GM18505 (cell line): ENCODE data around the gene APOBEC3C.
A peak's percentile ranks its signal among the peaks of the same experiment; 100 is the strongest.
"Not testable (repeated sequence)": the region's sequence is repeated elsewhere in the genome, so short reads cannot be mapped to it uniquely, and the experiment has no call there.

Experiments
- ATAC-seq: cut with Tn5 transposase; IDR thresholded peaks from one replicate; pipeline ENCODE4 v1.9.1; 2021; ENCODE audit not compliant: unreplicated experiment
- POLR2A ChIP-seq: IDR thresholded peaks from 4 replicates; pipeline ENCODE4 v1.6.1; 2011; ENCODE audit warnings: borderline replicate concordance; ENCODE audit not compliant: insufficient read depth, insufficient read length; ENCODE audit errors: extremely low read depth

Gene APOBEC3C

DNA sequence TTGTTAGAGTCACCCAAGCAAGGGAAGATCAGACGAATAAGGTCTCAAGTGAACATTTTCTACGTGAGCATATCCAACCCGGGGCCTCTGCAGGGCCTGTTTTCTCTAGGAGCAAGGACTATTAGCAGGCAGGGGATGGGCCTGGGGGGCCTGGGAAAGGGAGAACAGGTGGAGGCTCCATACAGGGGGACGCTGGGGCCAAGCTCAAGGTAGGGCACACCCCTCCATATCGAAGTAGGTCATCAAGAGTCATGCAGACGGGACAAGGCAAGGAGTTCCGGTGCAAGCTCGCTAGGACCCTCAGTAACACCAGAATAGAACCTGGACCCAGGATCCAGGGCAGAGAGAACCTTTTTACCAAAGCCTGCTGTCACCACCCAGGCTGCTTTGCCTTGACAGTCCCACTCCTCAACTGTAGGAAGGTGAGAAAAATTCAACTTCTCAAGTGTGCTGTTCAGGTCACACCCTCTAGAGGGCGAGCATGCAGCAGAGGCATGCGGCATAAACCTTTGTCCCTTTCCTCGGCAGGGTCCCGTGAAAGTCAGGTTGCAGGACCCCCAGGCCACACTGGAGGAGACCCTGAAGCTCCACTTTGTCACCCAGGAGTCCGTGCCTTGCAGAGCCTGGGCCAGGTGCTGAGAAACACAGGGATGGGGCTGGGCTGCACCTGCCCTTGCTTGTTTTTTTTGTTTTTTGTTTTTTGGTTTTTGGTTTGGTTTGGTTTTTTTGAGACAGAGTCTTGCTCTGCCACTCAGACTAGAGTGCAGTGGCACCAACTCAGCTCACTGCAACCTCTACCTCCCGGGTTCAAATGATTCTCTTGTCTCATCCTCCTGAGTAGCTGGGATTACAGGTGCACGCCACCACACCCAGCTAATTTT lies 40.5 kb upstream of the APOBEC3C start:
- no peak for TF ChIP-seq POLR2A
- no peak for ATAC-seq

DNA sequence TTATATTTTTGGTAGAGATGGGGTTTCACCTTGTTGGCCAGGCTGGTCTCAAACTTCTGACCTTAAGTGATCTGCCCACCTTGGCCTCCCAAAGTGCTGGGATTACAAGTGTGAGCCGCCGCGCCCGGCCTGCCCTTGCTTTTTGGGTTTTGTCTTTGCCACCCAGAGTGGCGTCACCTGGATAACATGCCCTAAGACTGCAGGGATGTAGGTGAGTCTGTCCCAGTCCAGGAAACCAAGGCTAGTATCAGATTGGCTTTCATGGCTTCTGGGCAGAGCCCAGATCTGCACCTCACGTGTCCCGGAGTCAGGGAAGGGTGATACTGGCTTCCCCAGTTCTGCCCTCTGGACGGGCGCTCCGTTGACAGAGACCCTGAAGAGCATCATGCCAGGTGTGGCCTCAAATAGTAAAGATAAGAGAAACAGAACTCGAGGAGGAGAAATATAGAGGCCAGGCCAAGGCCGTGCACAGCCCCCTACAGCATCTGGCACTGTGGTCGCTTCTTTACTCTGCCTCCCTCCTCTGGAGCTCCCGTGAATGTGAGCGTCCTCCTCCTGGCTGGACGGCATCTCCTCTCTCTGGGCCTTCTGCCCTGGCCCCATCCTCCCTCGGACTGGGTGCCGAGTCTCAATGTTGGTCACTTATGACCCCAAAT lies 39.8 kb upstream of the APOBEC3C start:
- no peak for ATAC-seq
- no peak for TF ChIP-seq POLR2A

DNA sequence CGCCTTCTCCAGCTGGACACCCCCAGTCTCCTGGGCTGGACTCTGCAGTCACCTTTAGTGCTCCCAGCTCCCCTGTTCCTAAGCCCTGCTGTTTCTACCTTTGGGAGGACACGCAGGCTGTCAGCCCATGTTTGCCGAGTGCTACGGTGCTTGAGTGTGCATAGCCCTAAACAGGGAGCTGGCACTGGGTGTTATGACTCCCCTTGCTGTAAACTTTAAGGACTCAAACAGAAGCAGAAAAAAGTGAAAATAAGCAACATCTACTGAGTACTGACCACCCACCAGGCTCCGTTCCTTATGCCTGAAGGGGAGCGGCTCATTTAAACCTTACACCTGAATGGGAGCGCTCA lies 39.3 kb upstream of the APOBEC3C start:
- TF ChIP-seq POLR2A: no peak
- ATAC-seq: no peak

- not testable (repeated sequence) for ATAC-seq
Measured at GRCh38 chr22:38977289-38977688, 36.8 kb upstream of the APOBEC3C start.

- not testable (repeated sequence) for ATAC-seq
Measured at GRCh38 chr22:38980587-38980986, 33.5 kb upstream of the APOBEC3C start.

- TF ChIP-seq POLR2A: no peak
- no peak for ATAC-seq
Measured at GRCh38 chr22:38981005-38981991, 32.8 kb upstream of the APOBEC3C start.

GRCh38 chr22:38981992-38982927 lies 31.8 kb upstream of the APOBEC3C start, which contains the start of gene APOBEC3B:
APOBEC3B (plus strand) TSS chr22:38982347; CDS start chr22:38982454, 107 bp downstream.
- peak; percentile 35 for ATAC-seq
- TF ChIP-seq POLR2A: peak; percentile 41

- ATAC-seq: no peak
- no peak for TF ChIP-seq POLR2A
Measured at GRCh38 chr22:38984224-38984623, 29.8 kb upstream of the APOBEC3C start.

GRCh38 chr22:38984784-38985757 lies 29.0 kb upstream of the APOBEC3C start:
- TF ChIP-seq POLR2A: peak; percentile 32
- ATAC-seq: peak; percentile 65

- TF ChIP-seq POLR2A: no peak
- no peak for ATAC-seq
Measured at GRCh38 chr22:38986629-38987028, 27.4 kb upstream of the APOBEC3C start.

DNA sequence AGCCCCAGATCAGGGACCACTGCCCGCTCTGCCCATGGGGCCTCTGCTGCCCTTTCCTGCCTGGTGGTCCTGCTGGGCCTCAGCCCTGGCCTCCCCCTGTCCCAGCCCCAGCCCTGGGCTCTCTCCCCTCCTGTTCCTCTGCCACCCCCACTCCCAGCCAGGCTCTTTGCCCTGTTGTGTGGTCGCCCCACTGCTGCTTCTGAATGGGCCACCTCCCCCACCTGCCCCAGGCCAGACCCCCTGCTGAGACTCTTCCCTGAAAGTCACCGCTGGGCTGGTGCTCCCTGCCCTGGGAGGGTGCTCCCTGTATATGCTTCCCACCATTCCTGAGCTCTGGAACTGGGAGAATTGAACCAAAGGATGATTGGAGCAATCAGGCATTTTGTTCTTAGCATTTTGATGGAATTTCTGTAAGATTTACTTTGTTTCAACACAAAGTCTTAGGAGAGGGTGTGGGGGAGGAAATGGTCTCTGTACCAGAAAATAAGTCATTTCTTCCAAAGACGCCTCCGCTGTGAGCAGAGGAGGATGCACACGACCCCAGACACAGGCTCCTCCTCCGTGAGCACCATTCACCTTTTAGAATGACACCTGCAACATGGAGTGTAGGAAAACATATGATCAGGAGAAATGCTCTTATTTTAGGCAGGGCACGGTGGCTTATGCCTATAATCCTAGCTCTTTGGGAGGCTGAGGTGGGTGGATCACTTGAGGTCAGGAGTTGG lies 26.7 kb upstream of the APOBEC3C start:
- no peak for ATAC-seq

DNA sequence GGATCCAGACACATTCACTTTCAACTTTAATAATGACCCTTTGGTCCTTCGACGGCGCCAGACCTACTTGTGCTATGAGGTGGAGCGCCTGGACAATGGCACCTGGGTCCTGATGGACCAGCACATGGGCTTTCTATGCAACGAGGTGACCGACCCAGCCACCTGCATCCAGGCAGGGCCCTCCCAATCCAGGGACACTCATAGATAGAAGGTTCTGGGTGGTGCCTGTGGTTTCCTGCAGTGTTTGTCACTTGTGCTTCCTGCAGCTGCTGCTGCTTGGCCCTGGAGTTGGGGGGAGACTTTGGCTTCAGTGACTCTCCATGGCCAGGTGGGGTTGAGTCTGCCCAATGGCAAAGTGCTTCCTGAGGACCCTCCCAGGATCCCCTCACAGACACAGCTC lies 24.6 kb upstream of the APOBEC3C start:
- ATAC-seq: no peak
- TF ChIP-seq POLR2A: no peak

More for the DNA sequence above, 26.7 kb upstream of the APOBEC3C start:
- no peak for TF ChIP-seq POLR2A

GRCh38 chr22:38992871-38993371 lies 21.1 kb upstream of the APOBEC3C start:
- not testable (repeated sequence) for ATAC-seq
